ENCODE data around the gene IST1. TPM values are rescaled to one million over a fixed set of nuclear protein-coding genes. Genes with fewer than 3 reads are reported as not detected.

The IST1 gene
- total RNA-seq, 2 donors from 2014 or later: 154 to 181 TPM

DNA sequence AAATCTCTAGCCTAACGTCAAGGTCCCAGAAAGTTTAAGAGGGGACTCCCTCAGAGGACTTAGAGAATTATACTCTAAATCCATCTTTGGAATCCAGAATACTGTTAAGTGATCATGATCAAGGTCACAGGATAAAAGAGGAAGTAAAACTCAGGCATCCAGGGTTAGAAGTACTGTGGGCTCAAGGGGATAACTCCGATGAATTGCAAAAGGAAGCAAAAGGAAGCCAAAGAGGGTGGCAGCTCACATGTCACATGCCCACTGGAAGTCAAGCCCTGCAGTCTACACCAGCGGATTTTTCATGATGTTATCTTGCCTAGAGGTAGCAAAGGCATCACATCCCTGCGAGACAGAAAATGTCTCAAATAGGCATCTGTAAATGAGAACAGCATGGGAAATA, 15.2 kb upstream of the IST1 start:
- H3K27me3 ChIP-seq (replicated peaks; ENCODE audit: insufficient read depth): no peaks in the 10 kb centered on the region
- no peak for DNase-seq (ENCODE audit: low spot score)
- ATAC-seq (ENCODE audit: insufficient number of reproducible peaks, low FRiP score, low read depth): no peak

DNA sequence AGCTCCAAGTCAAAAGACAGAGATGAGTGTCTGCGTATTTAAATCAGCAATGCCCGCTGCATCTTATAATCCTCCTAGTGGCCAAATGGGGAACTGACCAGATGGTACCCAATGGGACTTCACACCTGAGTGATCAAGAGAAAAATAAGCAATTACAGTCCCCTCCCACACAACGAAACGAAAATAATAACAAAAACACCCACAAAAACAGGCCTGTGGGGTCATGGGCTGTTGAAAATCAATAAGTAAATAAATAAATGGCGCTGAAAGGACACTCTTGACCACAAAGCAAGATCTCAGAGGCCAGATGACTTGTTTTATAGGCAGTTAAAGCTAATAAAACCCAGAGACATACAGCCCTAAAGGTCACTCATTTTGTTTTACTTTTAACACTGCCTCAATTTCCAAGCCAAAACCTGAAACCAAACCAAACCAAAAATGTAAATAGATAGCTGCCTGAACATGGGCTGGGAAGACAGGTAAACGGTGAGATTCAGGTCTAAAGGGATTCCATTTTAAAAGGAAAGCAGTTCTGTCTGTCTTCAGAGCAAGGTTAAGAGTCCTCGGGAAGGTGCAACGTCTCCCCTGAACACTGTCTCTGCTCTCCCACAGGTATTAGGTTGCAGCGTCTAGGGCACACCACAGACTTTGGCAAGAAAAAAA, 12.7 kb upstream of the IST1 start:
- DNase-seq (ENCODE audit: low spot score) (peak; percentile 47), ATAC-seq (ENCODE audit: insufficient number of reproducible peaks, low FRiP score, low read depth) (no peak)
- no peaks in the 10 kb centered on the region for H3K27me3 ChIP-seq (replicated peaks; ENCODE audit: insufficient read depth)
- peak overlapping the region; percentile 91 to 93 for H3K27ac ChIP-seq
- H3K4me1 ChIP-seq (ENCODE audit: control insufficient read depth in 1 of 2, low read depth in 2 of 2): peaks cover 7 to 25% of the 10 kb centered on the region in 2 donors
- TF ChIP-seq, protein P1, sequence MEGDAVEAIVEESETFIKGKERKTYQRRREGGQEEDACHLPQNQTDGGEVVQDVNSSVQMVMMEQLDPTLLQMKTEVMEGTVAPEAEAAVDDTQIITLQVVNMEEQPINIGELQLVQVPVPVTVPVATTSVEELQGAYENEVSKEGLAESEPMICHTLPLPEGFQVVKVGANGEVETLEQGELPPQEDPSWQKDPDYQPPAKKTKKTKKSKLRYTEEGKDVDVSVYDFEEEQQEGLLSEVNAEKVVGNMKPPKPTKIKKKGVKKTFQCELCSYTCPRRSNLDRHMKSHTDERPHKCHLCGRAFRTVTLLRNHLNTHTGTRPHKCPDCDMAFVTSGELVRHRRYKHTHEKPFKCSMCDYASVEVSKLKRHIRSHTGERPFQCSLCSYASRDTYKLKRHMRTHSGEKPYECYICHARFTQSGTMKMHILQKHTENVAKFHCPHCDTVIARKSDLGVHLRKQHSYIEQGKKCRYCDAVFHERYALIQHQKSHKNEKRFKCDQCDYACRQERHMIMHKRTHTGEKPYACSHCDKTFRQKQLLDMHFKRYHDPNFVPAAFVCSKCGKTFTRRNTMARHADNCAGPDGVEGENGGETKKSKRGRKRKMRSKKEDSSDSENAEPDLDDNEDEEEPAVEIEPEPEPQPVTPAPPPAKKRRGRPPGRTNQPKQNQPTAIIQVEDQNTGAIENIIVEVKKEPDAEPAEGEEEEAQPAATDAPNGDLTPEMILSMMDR (IDR thresholded peaks at IDR 0.05): peak; percentile 92
- H3K4me3 ChIP-seq: peak overlapping the region; percentile 99
- no peaks in the 10 kb centered on the region for H3K9me3 ChIP-seq
- peaks cover 14% of the 10 kb centered on the region for H3K36me3 ChIP-seq

More for the DNA sequence above, 15.2 kb upstream of the IST1 start:
- Histone ChIP-seq H3K4me1 (ENCODE audit: control insufficient read depth in 1 of 2, low read depth in 2 of 2) (peaks cover 7 to 24% of the 10 kb centered on the region in 2 donors), H3K4me3 (no peak overlapping the region), H3K36me3 (peaks cover 21% of the 10 kb centered on the region), H3K9me3 (no peaks in the 10 kb centered on the region), H3K27ac (no peak overlapping the region)
- TF ChIP-seq, protein P1 (IDR thresholded peaks at IDR 0.05): no peak

DNA sequence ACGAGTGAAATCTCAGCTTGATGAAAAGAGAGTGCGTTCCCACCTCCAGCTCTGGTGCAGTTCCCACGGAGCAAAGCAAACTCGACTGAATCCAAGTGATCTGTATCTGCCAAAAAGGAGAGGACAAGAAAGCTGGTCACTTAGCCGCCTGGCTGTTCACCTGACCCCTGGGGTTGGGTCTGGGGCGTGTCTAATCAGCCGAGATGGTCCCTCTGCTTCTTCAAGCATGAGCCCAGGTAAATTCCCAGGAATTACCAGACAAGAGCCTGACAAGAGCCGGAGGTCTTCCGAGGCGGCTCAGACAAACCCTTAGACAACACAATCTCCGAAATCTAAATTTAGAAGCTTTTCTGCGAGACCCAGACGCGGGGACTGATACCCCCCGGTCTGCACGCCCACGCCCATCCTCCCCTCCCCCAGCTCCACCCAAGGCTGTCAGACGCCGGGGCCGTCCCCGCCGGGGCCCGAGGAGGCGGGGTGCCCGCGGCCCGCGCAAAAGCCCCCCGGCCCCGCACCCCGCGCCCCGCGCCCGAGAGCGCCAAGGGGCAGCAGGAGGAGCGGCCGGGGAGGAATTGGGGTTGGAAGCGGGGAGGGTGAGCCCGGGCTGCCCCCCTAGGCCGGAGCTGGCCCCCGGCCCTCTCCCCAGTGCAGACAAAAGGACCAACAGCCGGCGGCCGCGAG, 12.0 kb upstream of the IST1 start:
- DNase-seq (ENCODE audit: low spot score) (no peak), ATAC-seq (ENCODE audit: insufficient number of reproducible peaks, low FRiP score, low read depth) (no peak)
- Histone ChIP-seq H3K27ac (peak overlapping the region; percentile 91 to 93), H3K4me1 (ENCODE audit: control insufficient read depth in 1 of 2, low read depth in 2 of 2) (peaks cover 7 to 25% of the 10 kb centered on the region in 2 donors), H3K9me3 (no peaks in the 10 kb centered on the region), H3K36me3 (peaks cover 13% of the 10 kb centered on the region), H3K27me3 (replicated peaks; ENCODE audit: insufficient read depth) (no peaks in the 10 kb centered on the region), H3K4me3 (peak overlapping the region; percentile 99)
- TF ChIP-seq, protein P1 (IDR thresholded peaks at IDR 0.05): no peak

DNA sequence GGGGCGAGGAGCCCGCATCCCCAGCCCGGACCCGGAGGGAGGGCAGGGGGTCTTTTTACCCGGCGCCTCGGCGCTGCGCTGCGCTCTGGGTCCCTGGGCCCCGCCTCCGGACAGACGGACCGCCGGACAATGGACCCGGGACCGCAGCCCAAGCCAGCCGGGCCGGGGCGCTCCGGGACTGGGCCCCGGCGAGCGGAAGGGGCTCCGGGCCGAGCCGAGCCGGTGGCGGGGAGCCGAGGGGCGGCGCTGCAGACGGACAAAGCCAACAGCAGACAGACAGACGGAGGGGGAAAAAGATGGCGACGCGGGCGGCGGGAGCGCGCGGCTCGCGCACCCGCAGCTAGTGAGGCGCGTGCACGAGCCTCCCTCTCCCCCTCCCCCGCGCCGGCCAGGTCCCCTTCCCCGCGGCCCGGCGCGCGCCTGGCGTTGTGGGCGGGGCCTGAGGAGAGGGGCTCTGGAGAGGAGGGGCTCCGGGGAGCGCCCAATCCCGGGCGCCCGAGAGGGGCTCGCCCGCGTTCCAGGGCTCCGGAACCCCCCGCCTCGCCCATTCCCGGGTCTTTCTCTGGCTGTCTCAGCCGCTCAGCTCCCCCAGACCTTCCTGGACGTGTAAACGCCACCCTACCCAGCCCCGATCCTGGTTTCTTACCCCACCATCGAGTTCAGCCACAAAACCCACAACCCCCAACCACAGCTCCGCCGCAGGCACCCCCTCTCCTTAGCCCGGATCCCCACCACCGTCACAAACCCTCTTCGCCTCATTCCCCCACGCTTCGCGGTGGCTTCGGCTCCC, 11.3 kb upstream of the IST1 start, which contains the start of gene ZNF821:
Gene ZNF821 (minus strand): TSS at position 334 of the 790 bp plus-strand sequence. CDS start 4,236 bp downstream, outside the sequence.
- peaks cover 7 to 25% of the 10 kb centered on the region in 2 donors for H3K4me1 ChIP-seq (ENCODE audit: control insufficient read depth in 1 of 2, low read depth in 2 of 2)
- H3K9me3 ChIP-seq: no peaks in the 10 kb centered on the region
- H3K27ac ChIP-seq: peak within 1 kb of the TSS; percentile 91 to 93
- no peak for DNase-seq (ENCODE audit: low spot score)
- peaks cover 5% of the 10 kb centered on the region for H3K36me3 ChIP-seq
- H3K4me3 ChIP-seq: peak within 1 kb of the TSS; percentile 99
- ATAC-seq (ENCODE audit: insufficient number of reproducible peaks, low FRiP score, low read depth): peak; percentile 51
- H3K27me3 ChIP-seq (replicated peaks; ENCODE audit: insufficient read depth): no peaks in the 10 kb centered on the region
- TF ChIP-seq, protein P1 (IDR thresholded peaks at IDR 0.05): peak; percentile 43

DNA sequence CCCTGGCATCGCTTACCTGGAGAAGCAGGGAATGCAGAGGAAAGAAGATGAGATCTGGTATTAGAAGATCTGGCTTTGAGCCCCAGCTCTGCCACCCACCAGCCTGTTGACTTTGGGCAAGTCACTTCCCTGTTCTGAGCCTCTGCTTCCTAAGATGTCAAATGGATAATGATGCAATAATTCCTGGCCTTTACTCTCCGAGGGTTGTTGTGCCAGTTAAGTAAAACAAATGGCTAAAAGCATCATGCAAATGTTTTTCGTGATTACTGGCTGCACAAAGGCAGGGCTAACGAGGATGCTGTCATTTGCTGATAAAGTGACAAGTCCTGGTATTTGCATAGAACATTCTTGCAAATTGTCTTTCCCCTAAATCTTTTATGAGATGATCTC, 10.1 kb upstream of the IST1 start:
- Histone ChIP-seq H3K4me3 (no peak overlapping the region), H3K9me3 (no peaks in the 10 kb centered on the region), H3K27me3 (replicated peaks; ENCODE audit: insufficient read depth) (no peaks in the 10 kb centered on the region), H3K27ac (no peak overlapping the region), H3K4me1 (ENCODE audit: control insufficient read depth in 1 of 2, low read depth in 2 of 2) (peaks cover 7 to 25% of the 10 kb centered on the region in 2 donors), H3K36me3 (no peaks in the 10 kb centered on the region)
- ATAC-seq (ENCODE audit: insufficient number of reproducible peaks, low FRiP score, low read depth) (no peak), DNase-seq (ENCODE audit: low spot score) (no peak)
- TF ChIP-seq, protein P1 (IDR thresholded peaks at IDR 0.05): no peak

Measured in thoracic aorta (tissue), 2 donors.